ENCODE results near the gene TNMD. TPM values are rescaled to one million over a fixed set of nuclear protein-coding genes. Genes with fewer than 3 reads are reported as not detected.
"Not testable (repeated sequence)": the region's sequence is repeated elsewhere in the genome, so short reads cannot be mapped to it uniquely, and the experiment has no call there.

Gene TNMD
- 7.0 TPM for polyA plus RNA-seq (2013, experiment 1 of 2; ENCODE audit: insufficient read length)
- polyA plus RNA-seq (2013, experiment 2 of 2; ENCODE audit: insufficient read length): 7.6 TPM

DNA sequence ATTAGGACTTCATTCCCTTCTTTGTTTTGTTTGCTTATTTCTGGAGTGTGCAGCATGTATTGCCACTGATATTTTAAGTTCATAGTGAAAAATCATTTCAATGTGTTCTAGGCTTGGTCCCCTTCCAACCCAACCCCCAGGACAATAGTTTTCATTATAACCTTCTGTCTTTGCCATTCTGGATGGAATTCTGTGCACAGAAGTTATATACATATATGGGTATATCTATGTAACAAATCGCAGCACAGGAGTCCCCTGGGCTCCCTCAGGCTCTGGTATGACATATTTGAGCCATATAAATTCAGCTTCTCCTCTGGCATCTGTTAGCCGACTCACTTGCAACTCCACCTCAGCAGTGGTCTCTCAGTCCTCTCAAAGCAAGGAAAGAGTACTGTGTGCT is at the start of gene TNMD:
TNMD (plus strand) TSS at position 326 of the 400 bp plus-strand sequence. CDS start 83 bp downstream, outside the sequence.
- DNase-seq: peak; percentile 30

DNA sequence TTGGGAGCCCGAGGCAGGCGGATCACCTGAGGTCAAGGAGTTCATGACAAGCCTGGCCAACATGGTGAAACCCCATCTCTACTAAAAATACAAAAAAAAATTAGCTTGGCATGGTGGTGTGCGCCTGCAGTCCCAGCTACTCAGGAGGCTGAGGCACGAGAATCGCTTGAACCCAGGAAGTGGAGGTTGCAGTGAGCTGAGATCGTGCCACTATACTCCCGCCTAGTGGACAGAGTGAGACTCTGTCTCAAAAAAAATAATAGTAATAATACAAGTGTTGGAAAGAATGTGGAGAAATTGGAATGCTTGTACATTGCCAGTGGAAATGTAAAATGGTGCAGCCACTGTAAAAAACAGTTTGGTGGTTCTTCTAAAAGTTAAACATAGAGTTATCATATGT is 19.2 kb upstream of the TNMD start:
- not testable (repeated sequence) for DNase-seq

GRCh38 chrX:100586747-100587146 is 2.0 kb downstream of the TNMD start:
- DNase-seq: no peak

- DNase-seq: no peak
Measured at GRCh38 chrX:100587861-100588260, 3.1 kb downstream of the TNMD start.

DNA sequence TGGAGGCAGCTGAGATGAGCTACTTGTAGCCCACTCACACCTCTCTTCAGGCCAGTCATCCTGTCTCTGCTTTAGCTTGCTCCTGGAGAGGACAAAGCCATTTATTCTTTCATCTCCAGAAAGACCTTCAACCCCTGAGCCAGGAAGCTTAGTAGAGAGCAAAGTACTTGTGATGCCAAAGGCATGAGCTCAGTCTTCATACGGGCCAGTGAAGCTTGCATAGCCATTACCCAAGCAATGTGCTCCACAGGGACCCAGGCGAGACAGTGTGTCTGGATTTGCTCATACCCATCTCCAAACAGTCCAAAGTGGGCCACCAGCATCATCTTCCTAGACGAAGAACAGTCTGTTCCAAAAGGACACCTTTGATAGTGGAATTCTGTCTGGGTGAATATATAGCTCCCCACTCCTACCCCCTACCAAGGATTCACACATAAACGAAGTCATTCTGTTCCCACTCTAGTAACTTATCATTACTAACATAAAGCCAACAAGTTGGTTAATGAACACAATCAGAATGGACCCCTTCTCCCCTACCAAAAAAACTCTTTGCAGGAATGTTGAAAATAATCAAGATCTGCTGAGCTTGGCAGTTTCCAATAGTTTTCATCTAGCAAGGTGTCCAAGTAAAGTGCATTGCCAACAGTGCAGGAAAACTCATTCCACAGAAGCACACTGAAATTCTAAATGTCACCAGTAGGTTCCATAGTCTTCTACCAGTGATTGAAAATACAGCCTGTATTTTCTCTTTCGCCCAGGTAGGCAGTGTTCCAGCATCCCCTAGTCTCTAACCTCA is 6.7 kb downstream of the TNMD start:
- DNase-seq: no peak

GRCh38 chrX:100593126-100593525 is 8.4 kb downstream of the TNMD start:
- DNase-seq: no peak

- DNase-seq: no peak
Measured at GRCh38 chrX:100593581-100593980, 8.8 kb downstream of the TNMD start.

- no peak for DNase-seq
Measured at GRCh38 chrX:100596601-100597000, 11.9 kb downstream of the TNMD start.

DNA sequence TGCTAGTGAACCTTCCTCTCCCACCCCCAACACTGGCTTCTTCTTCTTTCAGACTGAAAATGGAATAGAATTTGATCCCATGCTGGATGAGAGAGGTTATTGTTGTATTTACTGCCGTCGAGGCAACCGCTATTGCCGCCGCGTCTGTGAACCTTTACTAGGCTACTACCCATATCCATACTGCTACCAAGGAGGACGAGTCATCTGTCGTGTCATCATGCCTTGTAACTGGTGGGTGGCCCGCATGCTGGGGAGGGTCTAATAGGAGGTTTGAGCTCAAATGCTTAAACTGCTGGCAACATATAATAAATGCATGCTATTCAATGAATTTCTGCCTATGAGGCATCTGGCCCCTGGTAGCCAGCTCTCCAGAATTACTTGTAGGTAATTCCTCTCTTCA is 14.7 kb downstream of the TNMD start:
- DNase-seq: no peak

DNA sequence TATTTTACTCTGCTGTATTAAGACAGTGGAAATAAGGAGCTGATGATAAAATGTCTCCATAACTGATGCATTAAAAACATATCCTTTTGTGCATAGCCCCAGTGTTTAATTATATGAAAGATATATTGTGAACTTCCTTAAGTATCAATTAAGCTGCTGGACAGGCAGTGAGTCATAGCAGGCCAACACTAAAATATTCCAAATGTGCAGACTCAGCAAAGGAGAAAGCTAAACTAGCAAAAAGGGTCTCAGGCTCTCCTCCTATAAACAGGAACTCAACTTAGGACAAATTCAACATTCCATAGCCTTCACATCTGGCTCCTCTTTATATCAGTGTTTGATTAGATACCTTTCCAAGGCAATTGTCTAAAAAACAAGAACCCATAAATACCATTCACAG is 15.6 kb downstream of the TNMD start:
- no peak for DNase-seq

DNA sequence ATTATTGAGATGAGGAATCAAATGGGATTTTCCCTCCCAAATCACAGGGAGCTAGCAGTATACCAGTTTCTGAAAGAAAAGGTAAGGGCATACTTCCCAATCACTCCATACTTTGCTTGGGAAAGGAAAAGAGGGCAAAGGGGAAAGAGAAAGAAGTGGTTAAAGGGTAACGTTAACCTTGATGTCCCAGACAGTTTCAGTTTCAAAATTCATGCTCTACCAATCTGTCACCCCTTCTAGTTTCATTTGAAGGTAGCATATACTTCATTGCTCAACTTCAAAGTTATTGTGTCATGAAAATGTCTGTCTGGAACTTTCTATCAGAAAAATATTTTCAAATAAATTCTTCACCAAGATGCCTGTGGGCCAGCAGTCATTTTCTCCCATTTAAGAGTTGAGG is 16.0 kb downstream of the TNMD start:
- DNase-seq: no peak

GRCh38 chrX:100606753-100607152 is 22.0 kb downstream of the TNMD start:
- no peak for DNase-seq

DNA sequence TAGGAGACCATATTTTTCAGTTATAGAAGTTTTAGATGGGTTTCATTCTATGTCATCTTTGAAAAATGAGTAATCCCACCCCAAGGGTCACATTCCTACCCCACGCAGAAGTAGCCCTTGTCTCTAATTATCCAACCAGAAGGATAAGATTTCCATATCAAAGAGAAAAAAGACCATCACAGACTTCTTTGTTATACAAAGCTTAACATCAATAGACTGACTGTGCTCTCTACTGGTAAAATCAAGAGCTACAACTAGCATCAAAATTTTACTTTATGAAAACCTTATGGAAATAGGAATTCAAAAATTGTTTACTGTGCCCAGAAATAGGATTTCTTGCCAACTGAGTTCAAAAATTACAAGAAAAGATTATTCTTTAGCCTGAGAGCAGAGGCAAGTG is 24.9 kb downstream of the TNMD start:
- no peak for DNase-seq

- DNase-seq: no peak
Measured at GRCh38 chrX:100611951-100612350, 27.2 kb downstream of the TNMD start.

GRCh38 chrX:100615005-100615404 is 30.3 kb downstream of the TNMD start:
- peak; percentile 74 for DNase-seq

DNA sequence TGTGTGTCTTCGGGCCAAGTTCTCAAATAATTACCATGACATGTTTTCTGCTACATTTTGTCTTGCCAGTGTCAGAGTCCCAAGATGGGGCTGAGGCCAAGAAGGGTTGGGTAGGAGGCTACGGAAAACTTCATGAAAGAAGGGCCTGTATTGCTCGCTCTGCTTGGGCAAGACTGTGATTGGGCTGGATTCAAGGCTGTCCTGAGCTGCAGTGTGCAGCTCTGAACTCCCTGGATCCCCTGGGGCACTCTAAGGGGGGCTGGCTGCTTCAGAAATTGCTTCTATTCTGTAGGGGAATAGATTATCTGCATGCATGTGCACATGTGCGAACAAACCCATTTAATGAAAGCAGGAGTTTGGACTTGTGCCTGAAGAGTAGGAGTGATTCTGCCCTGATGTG is 38.3 kb downstream of the TNMD start:
- DNase-seq: no peak

GRCh38 chrX:100625985-100626491 is 41.3 kb downstream of the TNMD start:
- DNase-seq: peak; percentile 9

- DNase-seq: no peak
Measured at GRCh38 chrX:100635040-100635439, 50.3 kb downstream of the TNMD start.

GRCh38 chrX:100635989-100636320 is 51.2 kb downstream of the TNMD start:
- no peak for DNase-seq

- peak; percentile 90 for DNase-seq
Measured at GRCh38 chrX:100636321-100636991, 51.7 kb downstream of the TNMD start, which contains the start of gene TSPAN6. TSPAN6 (minus strand) TSS chrX:100636806; CDS start chrX:100636694, 112 bp downstream.

- no peak for DNase-seq
Measured at GRCh38 chrX:100642290-100642689, 57.6 kb downstream of the TNMD start.

GRCh38 chrX:100643212-100643611 is 58.5 kb downstream of the TNMD start:
- DNase-seq: no peak

DNA sequence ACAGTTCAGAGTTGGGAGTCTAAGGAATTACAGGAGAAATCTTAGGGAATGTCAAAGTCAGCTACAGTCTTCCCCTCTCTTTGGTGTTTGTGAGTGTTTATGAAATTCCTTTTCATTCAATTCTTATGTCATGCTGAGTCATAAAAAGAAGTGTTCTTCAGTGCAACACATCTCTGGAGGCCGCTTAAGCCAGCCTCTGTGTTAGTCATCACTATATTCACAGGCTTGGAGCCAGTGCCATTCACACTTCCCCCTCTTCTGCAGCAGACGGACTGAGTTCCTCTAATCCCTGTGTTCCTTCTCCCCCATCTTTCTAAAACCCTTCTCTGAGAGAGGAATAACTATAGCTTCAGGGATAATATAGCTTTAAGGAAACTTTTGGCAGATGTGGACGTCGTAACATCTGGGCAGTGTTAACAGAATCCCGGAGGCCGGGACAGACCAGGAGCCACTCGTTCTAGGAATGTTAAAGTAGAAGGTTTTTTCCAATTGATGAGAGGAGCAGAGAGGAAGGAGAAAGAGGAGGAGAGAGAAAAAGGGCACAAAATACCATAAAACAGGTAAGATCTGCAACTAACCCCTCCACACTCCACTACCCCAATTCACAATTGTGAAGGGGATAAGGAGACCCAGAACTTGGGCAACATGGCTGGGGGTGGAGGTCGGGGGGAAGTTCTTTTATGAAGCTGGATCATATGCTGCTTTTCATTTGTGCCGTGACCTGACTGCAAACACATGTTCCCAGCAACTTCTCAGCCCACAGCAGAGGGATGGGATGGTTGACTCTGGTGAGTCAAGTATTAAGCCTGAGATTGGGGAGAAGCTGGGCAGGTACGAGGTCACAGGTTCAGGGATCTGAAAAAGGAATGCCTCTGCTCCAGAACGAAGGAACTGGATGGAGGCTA is 59.5 kb downstream of the TNMD start, which contains the start of gene SRPX2:
SRPX2 (plus strand) TSS at position 244 of the 905 bp plus-strand sequence. CDS start 2,124 bp downstream, outside the sequence.
- peak; percentile 88 for DNase-seq
